OCI-LY3 (cell line): ENCODE data around the gene CPT1C.

Experiments
- H2AFZ ChIP-seq: fragments of 200-600, 300-600 bp; shearing (Covaris generic); 2 replicates; pipeline ENCODE4 v1.6.0; 2014; ENCODE audit warnings: antibody characterized with exemption, low read depth, low read length
- H3K27ac ChIP-seq: fragments of 200-600, 300-600 bp; sonication (generic); 2 replicates; pipeline ENCODE4 v1.5.1; 2014; ENCODE audit warnings: mild to moderate bottlenecking, low read length, moderate library complexity, mixed read lengths
- H3K27me3 ChIP-seq: fragments of 200-600, 300-600 bp; sonication (generic); 2 replicates; pipeline ENCODE4 v1.6.1; 2014; ENCODE audit warnings: low read depth, low read length, mixed read lengths
- H3K36me3 ChIP-seq: fragments of 200-600, 300-600 bp; sonication (generic); replicated peaks from 2 replicates; pipeline ENCODE3; 2014; ENCODE audit warnings: low read depth, low read length, mixed read lengths
- H3K4me1 ChIP-seq: fragments of 300-600, 200-600 bp; sonication (generic); 2 replicates; pipeline ENCODE4 v1.6.1; 2014; ENCODE audit warnings: low read length, mixed read lengths
- H3K4me2 ChIP-seq: fragments of 200-600, 300-600 bp; sonication (generic); 2 replicates; pipeline ENCODE4 v1.6.1; 2014; ENCODE audit warnings: low read length, mixed read lengths
- H3K4me3 ChIP-seq: fragments of 300-600, 200-600 bp; sonication (generic); 2 replicates; pipeline ENCODE4 v1.5.1; 2014; ENCODE audit warnings: antibody characterized with exemption, mild to moderate bottlenecking, low read length, moderate library complexity
- H3K79me2 ChIP-seq: fragments of 300-600, 200-600 bp; shearing (Covaris generic); 2 replicates; pipeline ENCODE4 v1.6.1; 2014; ENCODE audit warnings: mild to moderate bottlenecking, low read length, mixed read lengths
- H3K9ac ChIP-seq: fragments of 300-600, 200-600 bp; shearing (Covaris generic); 2 replicates; pipeline ENCODE4 v1.6.0; 2014; ENCODE audit warnings: mild to moderate bottlenecking, low read length, moderate library complexity
- H3K9me3 ChIP-seq: fragments of 200-600, 300-600 bp; shearing (Covaris generic); 2 replicates; pipeline ENCODE4 v1.6.1; 2014; ENCODE audit warnings: low read length, mixed read lengths; ENCODE audit not compliant: insufficient read depth
- H4K20me1 ChIP-seq: fragments of 200-600, 300-600 bp; sonication (generic); 2 replicates; pipeline ENCODE4 v1.6.1; 2016; ENCODE audit warnings: low read length, mixed read lengths; ENCODE audit not compliant: insufficient read depth
- CTCF ChIP-seq: fragments of 200-600, 300-600 bp; sonication (generic); IDR thresholded peaks from 2 replicates; pipeline ENCODE4 v1.5.1; 2014; ENCODE audit warnings: antibody characterized with exemption, low read length, low read depth
- EZH2phosphoT487 ChIP-seq: fragments of 200-600 bp; shearing (Covaris generic); IDR thresholded peaks from 2 replicates; pipeline ENCODE4 v1.6.1; 2018; ENCODE audit warnings: antibody characterized with exemption, mixed run types, low read depth

Gene CPT1C

GRCh38 chr19:49678985-49679770 is 11.7 kb upstream of the CPT1C start:
- Histone ChIP-seq H3K27ac (peak overlapping the region; percentile 93), H3K4me2 (peak overlapping the region; percentile 98), H3K4me3 (peak overlapping the region; percentile 88), H4K20me1 (peaks cover 51% of the 10 kb centered on the region), H3K9me3 (no peaks in the 10 kb centered on the region), H3K36me3 (peaks cover 35% of the 10 kb centered on the region), H3K79me2 (peaks cover 70% of the 10 kb centered on the region), H3K4me1 (peaks cover 47% of the 10 kb centered on the region), H2AFZ (no peak overlapping the region), H3K9ac (peak overlapping the region; percentile 97), H3K27me3 (no peaks in the 10 kb centered on the region)
- no peak for TF ChIP-seq CTCF
- TF ChIP-seq EZH2phosphoT487, result no peak

- Histone ChIP-seq H2AFZ (no peak overlapping the region), H3K4me2 (peak overlapping the region; percentile 98), H4K20me1 (peaks cover 57% of the 10 kb centered on the region), H3K9me3 (no peaks in the 10 kb centered on the region), H3K36me3 (peaks cover 41% of the 10 kb centered on the region), H3K4me3 (peak overlapping the region; percentile 88), H3K27ac (peak overlapping the region; percentile 93), H3K4me1 (peaks cover 42% of the 10 kb centered on the region), H3K27me3 (no peaks in the 10 kb centered on the region), H3K9ac (peak overlapping the region; percentile 97), H3K79me2 (peaks cover 76% of the 10 kb centered on the region)
- TF ChIP-seq EZH2phosphoT487 (no peak), CTCF (no peak)
These were observed 11.0 kb upstream of the CPT1C start for GRCh38 chr19:49679771-49680413.

- H3K36me3 ChIP-seq, result peaks cover 49% of the 10 kb centered on the region
- peak; percentile 97 for TF ChIP-seq CTCF
- TF ChIP-seq EZH2phosphoT487, result no peak
- peak overlapping the region; percentile 97 for H3K9ac ChIP-seq
- H3K4me1 ChIP-seq, result peaks cover 40% of the 10 kb centered on the region
- peak overlapping the region; percentile 88 for H3K4me3 ChIP-seq
- H3K4me2 ChIP-seq, result peak overlapping the region; percentile 98
- peak overlapping the region; percentile 93 for H3K27ac ChIP-seq
- H3K27me3 ChIP-seq, result no peaks in the 10 kb centered on the region
- no peaks in the 10 kb centered on the region for H3K9me3 ChIP-seq
- H3K79me2 ChIP-seq, result peaks cover 83% of the 10 kb centered on the region
- no peak overlapping the region for H2AFZ ChIP-seq
- peaks cover 65% of the 10 kb centered on the region for H4K20me1 ChIP-seq
These were observed 10.2 kb upstream of the CPT1C start for GRCh38 chr19:49680421-49681351.
